ENCODE results near the gene IRGQ. TPM values are rescaled to one million over a fixed set of nuclear protein-coding genes. Genes with fewer than 3 reads are reported as not detected.

Gene IRGQ
- total and polyA plus RNA-seq, 2 donors (not counting 3 experiments of a cell fraction or from before 2014, with no cell fraction given): 15.8 to 33.2 TPM

DNA sequence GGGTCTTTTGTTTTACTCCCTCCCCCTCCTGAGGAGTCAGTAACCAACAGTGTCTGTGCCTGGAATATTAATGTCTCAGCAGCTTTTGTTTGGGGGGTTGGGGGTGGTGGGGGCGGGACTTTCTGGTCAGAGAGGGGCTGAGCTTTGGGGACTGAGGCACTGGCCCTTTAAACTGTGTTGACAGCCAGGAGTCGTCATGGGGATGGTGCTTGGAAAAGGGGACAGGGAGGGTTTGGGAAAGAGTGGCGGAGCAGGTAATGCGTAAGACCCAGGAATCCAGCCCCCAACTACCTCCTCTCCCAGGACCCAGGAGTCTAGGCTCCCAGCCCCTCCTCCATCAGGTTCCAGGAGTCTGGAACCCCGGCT is 38.6 kb upstream of the IRGQ start:
- H3K27me3 ChIP-seq (ENCODE audit: control insufficient read depth in 2 of 2, insufficient read depth in 2 of 2, low read length in 2 of 2): peaks cover 11 to 21% of the 10 kb centered on the region in 2 experiments
- TF ChIP-seq, protein P1, sequence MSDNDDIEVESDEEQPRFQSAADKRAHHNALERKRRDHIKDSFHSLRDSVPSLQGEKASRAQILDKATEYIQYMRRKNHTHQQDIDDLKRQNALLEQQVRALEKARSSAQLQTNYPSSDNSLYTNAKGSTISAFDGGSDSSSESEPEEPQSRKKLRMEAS (IDR thresholded peaks at IDR 0.05; ENCODE audit: insufficient read depth, insufficient read length): no peak
- TF ChIP-seq MYC (IDR thresholded peaks at IDR 0.05; ENCODE audit: low read depth, low read length) (no peak), EZH2 (IDR thresholded peaks at IDR 0.05; ENCODE audit: borderline replicate concordance, low read depth, low read length, severe bottlenecking) (no peak)
- TF ChIP-seq, protein P2, sequence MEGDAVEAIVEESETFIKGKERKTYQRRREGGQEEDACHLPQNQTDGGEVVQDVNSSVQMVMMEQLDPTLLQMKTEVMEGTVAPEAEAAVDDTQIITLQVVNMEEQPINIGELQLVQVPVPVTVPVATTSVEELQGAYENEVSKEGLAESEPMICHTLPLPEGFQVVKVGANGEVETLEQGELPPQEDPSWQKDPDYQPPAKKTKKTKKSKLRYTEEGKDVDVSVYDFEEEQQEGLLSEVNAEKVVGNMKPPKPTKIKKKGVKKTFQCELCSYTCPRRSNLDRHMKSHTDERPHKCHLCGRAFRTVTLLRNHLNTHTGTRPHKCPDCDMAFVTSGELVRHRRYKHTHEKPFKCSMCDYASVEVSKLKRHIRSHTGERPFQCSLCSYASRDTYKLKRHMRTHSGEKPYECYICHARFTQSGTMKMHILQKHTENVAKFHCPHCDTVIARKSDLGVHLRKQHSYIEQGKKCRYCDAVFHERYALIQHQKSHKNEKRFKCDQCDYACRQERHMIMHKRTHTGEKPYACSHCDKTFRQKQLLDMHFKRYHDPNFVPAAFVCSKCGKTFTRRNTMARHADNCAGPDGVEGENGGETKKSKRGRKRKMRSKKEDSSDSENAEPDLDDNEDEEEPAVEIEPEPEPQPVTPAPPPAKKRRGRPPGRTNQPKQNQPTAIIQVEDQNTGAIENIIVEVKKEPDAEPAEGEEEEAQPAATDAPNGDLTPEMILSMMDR (IDR thresholded peaks at IDR 0.05; ENCODE audit: extremely low read depth in 1 of 2, insufficient read depth in 1 of 2, low read depth in 1 of 2, low read length in 2 of 2): no peak
- H3K79me2 ChIP-seq (ENCODE audit: control insufficient read depth, insufficient read depth, low read length): no peaks in the 10 kb centered on the region
- H2AFZ ChIP-seq (ENCODE audit: low read depth, low read length): no peak overlapping the region
- H3K27ac ChIP-seq (ENCODE audit: insufficient read depth, low read depth, low read length): no peak overlapping the region
- H3K9ac ChIP-seq (replicated peaks; ENCODE audit: extremely low read depth, insufficient read depth, low read length): no peak overlapping the region
- no peaks in the 10 kb centered on the region for H4K20me1 ChIP-seq (replicated peaks; ENCODE audit: control insufficient read depth, extremely low read depth, insufficient read depth, low read length)
- FAIRE-seq (no peak), DNase-seq (ENCODE audit: low read depth, low spot score) (no peak)
- H3K4me3 ChIP-seq (replicated peaks in 1 of 3; ENCODE audit: insufficient read depth in 1 of 3, low read depth in 1 of 3, low read length in 3 of 3): no peak overlapping the region
- intact Hi-C loops (cut with micrococcal nuclease) (no loop called here), dilution Hi-C loops (cut with MboI; ENCODE audit: extremely low pct_ligation_motif_present, low sequenced_read_pairs) (no loop called here)
- ChIA-PET POLR2A (no interaction called here), CTCF (no interaction called here)
- no TSS peak for BruUV-seq (replicated peaks)
- H3K4me1 ChIP-seq (ENCODE audit: control insufficient read depth, extremely low read depth, insufficient read depth, low read length): no peaks in the 10 kb centered on the region
- H3K36me3 ChIP-seq (ENCODE audit: control insufficient read depth in 2 of 2, extremely low read depth in 1 of 2, insufficient read depth in 2 of 2, low read length in 2 of 2): no peaks in the 10 kb centered on the region
- no peaks in the 10 kb centered on the region for H3K9me1 ChIP-seq (replicated peaks; ENCODE audit: control insufficient read depth, extremely low read depth, insufficient read depth, low read length)
- H3K9me3 ChIP-seq (replicated peaks; ENCODE audit: control insufficient read depth, insufficient read depth, low read length): no peaks in the 10 kb centered on the region
- H3K4me2 ChIP-seq (ENCODE audit: insufficient read depth, low read length): no peak overlapping the region

DNA sequence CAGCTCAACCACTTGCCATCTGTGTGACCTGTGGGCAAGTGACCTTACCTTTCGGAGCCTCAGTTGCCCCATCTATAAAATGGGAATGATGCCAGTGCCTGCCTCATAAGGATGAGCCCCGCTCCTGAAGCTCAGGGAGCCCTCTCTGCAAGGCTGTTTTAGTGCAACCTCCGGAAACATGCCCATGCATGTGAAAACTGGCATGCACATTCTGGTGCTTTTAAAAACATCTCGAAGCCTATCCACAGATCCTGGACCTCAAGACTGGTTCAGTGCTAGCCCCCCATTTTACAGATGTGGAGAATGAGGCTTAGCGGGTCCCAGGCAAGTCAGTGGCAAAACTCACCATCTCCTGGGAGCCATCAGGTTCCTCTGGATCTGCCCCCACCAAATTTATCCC is 38.1 kb upstream of the IRGQ start:
- TF ChIP-seq JUN (IDR thresholded peaks at IDR 0.05; ENCODE audit: borderline replicate concordance, insufficient read depth, insufficient read length, low read depth) (no peak), POLR2AphosphoS5 (IDR thresholded peaks at IDR 0.05; ENCODE audit: insufficient read depth, low read depth, low read length) (no peak), EZH2 (IDR thresholded peaks at IDR 0.05; ENCODE audit: borderline replicate concordance, low read depth, low read length, severe bottlenecking) (no peak), POLR2A (IDR thresholded peaks at IDR 0.05; ENCODE audit: low read depth, low read length) (no peak)
- TF ChIP-seq, protein P1 (IDR thresholded peaks at IDR 0.05; ENCODE audit: insufficient read depth, insufficient read length): no peak
- dilution Hi-C loops (cut with MboI; ENCODE audit: extremely low pct_ligation_motif_present, low sequenced_read_pairs) (no loop called here), intact Hi-C loops (cut with micrococcal nuclease) (no loop called here)
- Histone ChIP-seq H3K27ac (ENCODE audit: insufficient read depth, low read depth, low read length) (no peak overlapping the region), H3K9ac (replicated peaks; ENCODE audit: extremely low read depth, insufficient read depth, low read length) (no peak overlapping the region), H2AFZ (ENCODE audit: low read depth, low read length) (no peak overlapping the region), H3K4me1 (ENCODE audit: control insufficient read depth, extremely low read depth, insufficient read depth, low read length) (no peaks in the 10 kb centered on the region), H3K4me3 (replicated peaks in 1 of 3; ENCODE audit: insufficient read depth in 1 of 3, low read depth in 1 of 3, low read length in 3 of 3) (no peak overlapping the region), H3K27me3 (ENCODE audit: control insufficient read depth in 2 of 2, insufficient read depth in 2 of 2, low read length in 2 of 2) (peaks cover 10 to 19% of the 10 kb centered on the region in 2 experiments), H3K79me2 (ENCODE audit: control insufficient read depth, insufficient read depth, low read length) (no peaks in the 10 kb centered on the region), H3K9me3 (replicated peaks; ENCODE audit: control insufficient read depth, insufficient read depth, low read length) (no peaks in the 10 kb centered on the region), H3K9me1 (replicated peaks; ENCODE audit: control insufficient read depth, extremely low read depth, insufficient read depth, low read length) (no peaks in the 10 kb centered on the region), H3K4me2 (ENCODE audit: insufficient read depth, low read length) (no peak overlapping the region), H3K36me3 (ENCODE audit: control insufficient read depth in 2 of 2, extremely low read depth in 1 of 2, insufficient read depth in 2 of 2, low read length in 2 of 2) (no peaks in the 10 kb centered on the region), H4K20me1 (replicated peaks; ENCODE audit: control insufficient read depth, extremely low read depth, insufficient read depth, low read length) (no peaks in the 10 kb centered on the region)
- POLR2A ChIA-PET: no interaction called here
- DNase-seq (ENCODE audit: low read depth, low spot score) (no peak), FAIRE-seq (no peak)
- no TSS peak for BruUV-seq (replicated peaks)
- CTCF ChIA-PET: no interaction called here
